NCI-H2227 treated with DMSO at 0.1 percent for 48 hours (cell line): ENCODE data around the gene LPCAT3.

Experiments
- DNase-seq: peaks from one replicate; lab custom pipeline; 2025; lab: John Stamatoyannopoulos, UW

Gene LPCAT3

GRCh38 chr12:6998715-6999451 is 19.4 kb downstream of the LPCAT3 start:
- no peak for DNase-seq

DNA sequence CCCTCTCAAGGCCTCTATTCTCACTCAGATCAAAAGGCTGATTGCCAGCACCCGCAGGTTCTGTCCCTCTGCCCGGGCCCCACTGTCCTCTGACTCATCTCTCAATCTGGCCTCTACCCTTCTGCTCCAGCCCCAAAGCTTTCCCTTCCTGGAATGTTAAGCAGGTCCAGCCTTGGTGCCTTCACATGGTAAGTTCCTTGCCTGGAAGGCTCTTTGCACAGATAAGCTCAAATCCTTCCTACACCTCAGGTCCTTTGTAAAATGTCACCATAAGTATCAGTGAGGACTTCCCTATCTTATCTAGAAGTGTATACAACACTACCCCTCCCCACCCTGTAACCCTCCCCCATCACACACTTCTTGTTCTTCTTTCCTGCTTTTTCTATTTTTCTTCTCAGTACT is 22.2 kb downstream of the LPCAT3 start:
- DNase-seq = no peak

GRCh38 chr12:6987956-6988553 is 30.2 kb downstream of the LPCAT3 start:
- no peak for DNase-seq

DNA sequence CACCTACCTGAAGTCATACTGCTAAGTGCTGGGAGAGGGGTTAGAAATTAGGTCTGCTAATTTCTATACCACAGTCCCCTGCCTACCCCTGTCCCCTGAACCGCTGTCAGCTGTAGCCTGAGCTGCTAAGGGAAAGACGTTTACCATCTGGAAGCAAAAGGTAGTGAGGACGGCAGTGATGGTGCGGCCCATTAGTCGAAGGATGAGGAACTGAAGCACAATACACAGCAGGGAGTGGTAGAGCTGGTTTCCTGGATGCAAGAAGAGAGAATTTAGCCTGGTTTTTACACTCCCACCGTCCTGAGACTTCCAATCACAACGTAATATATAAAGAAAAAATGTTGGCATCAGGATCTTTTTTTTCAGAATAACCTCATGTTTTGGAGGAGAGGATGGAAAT is 35.7 kb downstream of the LPCAT3 start:
- DNase-seq = no peak

GRCh38 chr12:6981152-6982052 is 36.9 kb downstream of the LPCAT3 start:
- DNase-seq = no peak

DNA sequence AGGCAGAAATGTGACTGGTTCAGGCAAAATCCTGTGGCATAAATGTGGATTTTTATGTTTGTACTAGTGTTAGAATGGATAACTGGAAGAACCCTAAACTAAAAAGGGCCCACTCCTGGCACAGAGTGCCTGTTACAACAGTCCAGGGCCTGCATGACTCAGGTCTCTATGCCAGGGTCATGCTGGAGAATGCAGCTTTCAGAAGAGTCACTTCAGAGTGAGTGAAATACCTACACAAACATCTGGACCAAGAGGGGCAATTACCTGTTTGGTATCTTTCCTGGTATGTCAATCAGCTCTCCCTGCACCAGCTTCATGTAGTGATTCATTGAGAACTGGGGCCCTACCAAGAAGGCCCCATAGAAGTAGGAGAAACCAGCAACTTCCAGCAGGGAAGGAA is 37.5 kb downstream of the LPCAT3 start:
- no peak for DNase-seq

GRCh38 chr12:6980075-6980474 is 38.2 kb downstream of the LPCAT3 start:
- DNase-seq = no peak

- DNase-seq = no peak
These were observed 38.8 kb downstream of the LPCAT3 start for GRCh38 chr12:6979453-6979852.

- no peak for DNase-seq
These were observed 39.3 kb downstream of the LPCAT3 start for GRCh38 chr12:6979021-6979420.

- DNase-seq = no peak
These were observed 39.7 kb downstream of the LPCAT3 start for GRCh38 chr12:6978611-6979011.

- DNase-seq = no peak
These were observed 40.1 kb downstream of the LPCAT3 start for GRCh38 chr12:6978188-6978587.

DNA sequence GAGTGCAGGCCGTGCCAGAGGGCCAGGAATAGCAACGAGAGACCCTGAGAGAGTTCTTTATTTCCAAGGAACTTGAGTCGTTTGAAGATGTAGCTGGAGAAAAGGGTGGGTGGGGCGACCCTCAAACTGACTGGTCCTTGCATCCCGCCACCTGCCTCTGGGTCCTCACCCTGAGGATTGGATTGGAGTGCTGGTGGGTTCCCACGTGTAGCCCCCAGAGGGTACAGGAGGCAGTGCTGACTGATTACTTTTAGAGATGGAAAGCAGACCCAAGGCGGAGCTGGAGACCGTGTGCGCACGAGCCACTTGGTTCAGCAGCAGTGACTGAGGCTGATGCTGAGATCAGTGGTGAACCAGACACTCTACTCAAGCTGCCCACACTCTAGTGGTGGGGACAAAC is 40.6 kb downstream of the LPCAT3 start:
- DNase-seq = no peak

- no peak for DNase-seq
These were observed 42.8 kb downstream of the LPCAT3 start for GRCh38 chr12:6975297-6976032.

DNA sequence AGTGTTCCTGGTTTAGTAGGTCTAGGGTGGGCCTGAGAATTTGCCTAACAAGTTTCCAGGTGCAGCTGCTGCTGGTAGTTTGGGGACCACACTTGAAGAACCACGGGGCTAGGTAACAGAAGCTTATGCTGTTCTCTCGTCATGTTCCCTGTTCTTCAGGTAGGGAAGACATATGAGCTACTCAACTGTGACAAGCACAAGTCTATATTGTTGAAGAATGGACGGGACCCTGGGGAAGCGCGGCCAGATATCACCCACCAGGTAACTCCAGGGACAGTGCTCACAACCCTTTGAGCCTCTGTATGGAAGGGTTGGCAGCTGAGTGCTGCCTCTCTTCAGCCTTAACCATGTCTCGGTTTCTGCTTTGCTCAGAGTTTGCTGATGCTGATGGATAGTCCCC is 44.1 kb downstream of the LPCAT3 start:
- no peak for DNase-seq

DNA sequence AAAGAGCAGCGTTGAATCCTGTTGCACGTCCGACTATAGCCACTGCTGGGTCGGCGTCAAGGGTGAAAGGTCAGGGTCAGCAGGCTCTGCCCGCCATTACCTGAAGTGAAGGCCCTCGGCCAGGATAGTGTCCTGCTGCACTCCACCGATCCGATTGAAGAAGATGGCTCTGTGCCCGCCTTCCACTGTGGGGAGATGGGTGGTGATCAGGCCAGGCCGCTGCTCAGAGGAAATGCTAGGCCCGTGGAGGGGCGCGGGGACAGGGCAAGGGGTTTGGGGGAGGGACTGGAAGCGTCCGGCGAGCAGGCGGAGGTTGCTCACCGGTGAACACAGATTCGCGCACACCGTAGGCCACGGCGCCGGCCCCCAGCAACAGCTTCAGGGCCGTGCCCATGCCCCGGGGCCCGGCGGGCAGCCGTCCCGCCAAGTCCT is 48.2 kb downstream of the LPCAT3 start:
- DNase-seq = no peak

DNA sequence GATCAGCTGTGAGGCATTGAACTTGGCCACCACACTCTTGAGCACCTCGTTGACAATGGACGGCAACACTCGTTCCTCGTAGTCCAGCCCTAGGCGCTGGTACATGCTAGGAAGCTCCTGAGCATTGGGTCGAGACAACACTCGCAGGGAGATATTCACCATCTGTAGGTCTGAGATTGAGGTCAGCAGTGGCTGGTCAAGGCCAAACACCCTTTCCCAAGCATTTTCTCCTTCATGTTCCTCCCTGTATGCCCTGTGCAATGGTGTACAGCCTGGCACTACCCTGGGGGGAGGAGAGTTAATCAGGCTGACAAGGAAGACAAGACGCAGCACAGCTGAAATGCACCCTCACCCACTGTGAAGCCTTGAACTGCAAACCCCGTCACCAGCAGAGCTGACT is 49.9 kb downstream of the LPCAT3 start:
- no peak for DNase-seq

GRCh38 chr12:6967651-6968100 is 50.6 kb downstream of the LPCAT3 start:
- no peak for DNase-seq

DNA sequence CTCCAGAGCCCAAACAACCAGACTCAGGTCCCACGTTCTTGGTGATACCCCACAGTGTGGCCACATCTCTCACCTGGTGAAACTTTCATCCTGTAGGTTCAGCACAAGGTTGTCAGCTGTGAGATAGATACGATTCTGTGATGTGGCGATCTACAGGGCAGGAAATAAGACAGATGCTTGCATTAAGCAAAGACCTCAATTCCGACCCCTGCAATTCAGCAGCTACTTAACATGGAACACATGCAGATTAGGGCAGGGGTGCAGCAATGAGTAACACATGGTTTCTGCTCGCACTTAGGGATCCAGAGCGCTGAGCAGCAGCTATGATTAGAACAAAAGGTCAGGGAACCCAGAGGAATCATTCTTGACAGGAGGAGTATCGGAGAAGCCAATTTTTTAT is 51.9 kb downstream of the LPCAT3 start:
- no peak for DNase-seq

- DNase-seq = no peak
These were observed 52.6 kb downstream of the LPCAT3 start for GRCh38 chr12:6965714-6966113.

- peak; percentile 65 for DNase-seq
These were observed 53.1 kb downstream of the LPCAT3 start for GRCh38 chr12:6965026-6965661.

DNA sequence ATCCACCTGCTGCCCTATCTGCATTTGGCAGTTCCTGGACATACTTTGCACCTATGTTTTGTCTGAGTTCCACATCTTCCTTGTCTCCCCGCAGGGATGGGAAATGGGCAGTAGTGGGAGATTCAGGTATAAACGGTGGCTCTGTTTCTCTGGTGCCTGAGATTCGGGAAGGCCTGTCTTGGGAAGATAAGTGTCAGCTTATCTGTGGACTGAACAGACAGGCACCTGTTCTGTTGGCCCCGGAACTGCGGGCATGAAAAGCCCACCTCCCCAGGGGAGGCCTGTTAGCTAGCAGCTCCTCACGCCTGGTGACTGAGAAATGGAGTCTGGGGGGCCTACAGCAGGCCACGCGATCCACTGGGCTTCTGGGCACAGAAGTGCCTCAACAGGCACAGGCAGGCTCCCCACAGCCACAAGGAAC is 53.7 kb downstream of the LPCAT3 start:
- DNase-seq = no peak
